GM23338 (cell line): Measurements from ENCODE around the gene ZNRD2. TPM values are rescaled to one million over a fixed set of nuclear protein-coding genes. Genes with fewer than 3 reads are reported as not detected.

ENCODE experiments used
- ATAC-seq: fragments of 200-7000 bp; cut with Tn5 transposase; 3 replicates; pipeline ENCODE4 v1.9.1; 2020
- DNase-seq: peaks from one replicate; pipeline ENCODE4 v3.0.0-alpha.2; 2015; ENCODE audit warnings: low spot score
- H2AFZ ChIP-seq: fragments of 200-600 bp; sonication (generic); 2 replicates; pipeline ENCODE4 v1.8.0; 2016; ENCODE audit warnings: antibody characterized with exemption, mild to moderate bottlenecking, moderate library complexity
- H3F3A ChIP-seq: fragments of 200-600 bp; sonication (generic); replicated peaks from 2 replicates; pipeline ENCODE4 v1.8.0; 2017; ENCODE audit warnings: antibody characterized with exemption, mixed run types, low read depth
- H3K27ac ChIP-seq: fragments of 200-600 bp; sonication (generic); 2 replicates; pipeline ENCODE4 v1.6.1; 2016; ENCODE audit warnings: low read depth
- H3K27me3 ChIP-seq: fragments of 200-600 bp; sonication (generic); 2 replicates; pipeline ENCODE4 v1.8.0; 2016; ENCODE audit warnings: mild to moderate bottlenecking, mixed run types, moderate library complexity; ENCODE audit not compliant: insufficient read depth
- H3K36me3 ChIP-seq: fragments of 200-600 bp; sonication (generic); 2 replicates; pipeline ENCODE4 v1.8.0; 2016; ENCODE audit warnings: mild to moderate bottlenecking; ENCODE audit not compliant: insufficient read depth
- H3K4me1 ChIP-seq: fragments of 200-600 bp; sonication (generic); 2 replicates; pipeline ENCODE4 v1.8.0; 2016; ENCODE audit warnings: mild to moderate bottlenecking, moderate library complexity; ENCODE audit not compliant: insufficient read depth
- H3K4me2 ChIP-seq: fragments of 200-600 bp; sonication (generic); 2 replicates; pipeline ENCODE4 v1.7.1; 2017; ENCODE audit warnings: mixed run types
- H3K4me3 ChIP-seq: fragments of 200-600 bp; sonication (generic); 2 replicates; pipeline ENCODE4 v1.6.1; 2016; ENCODE audit warnings: mixed run types
- H3K79me2 ChIP-seq: fragments of 200-600 bp; sonication (generic); replicated peaks from 2 replicates; pipeline ENCODE4 v1.8.0; 2017; ENCODE audit warnings: mild to moderate bottlenecking; ENCODE audit not compliant: insufficient read depth
- H3K9me2 ChIP-seq: fragments of 200-600 bp; sonication (generic); 2 replicates; pipeline ENCODE4 v1.8.0; 2017; ENCODE audit not compliant: insufficient read depth
- H4K20me1 ChIP-seq: fragments of 200-600 bp; sonication (generic); replicated peaks from 2 replicates; pipeline ENCODE4 v1.8.0; 2017; ENCODE audit warnings: mild to moderate bottlenecking; ENCODE audit not compliant: insufficient read depth
- H3K27ac Mint-ChIP-seq: 2 replicates; pipeline ENCODE4 v1.8.0; 2020; ENCODE audit warnings: inconsistent platforms, mild to moderate bottlenecking, moderate library complexity, mixed read lengths
- H3K27me3 Mint-ChIP-seq: 3 replicates; pipeline ENCODE4 v1.8.0; 2022; ENCODE audit warnings: low read depth, mild to moderate bottlenecking, moderate library complexity, mixed read lengths, inconsistent platforms; ENCODE audit not compliant: insufficient read depth, poor library complexity
- H3K36me3 Mint-ChIP-seq: 3 replicates; pipeline ENCODE4 v1.8.0; 2021; ENCODE audit warnings: low read depth, mild to moderate bottlenecking, inconsistent platforms, moderate library complexity, mixed read lengths
- H3K4me1 Mint-ChIP-seq: 3 replicates; pipeline ENCODE4 v1.8.0; 2020; ENCODE audit warnings: mild to moderate bottlenecking, inconsistent platforms, mixed read lengths
- H3K4me3 Mint-ChIP-seq: 3 replicates; pipeline ENCODE4 v1.8.0; 2021; ENCODE audit warnings: moderate library complexity, mild to moderate bottlenecking, inconsistent platforms, mixed read lengths
- H3K9me3 Mint-ChIP-seq: 3 replicates; pipeline ENCODE4 v1.8.0; 2020; ENCODE audit warnings: moderate library complexity, mild to moderate bottlenecking, inconsistent platforms, mixed read lengths
- CREB1 ChIP-seq: fragments of 250-450 bp; sonication (Bioruptor Pico); IDR thresholded peaks from 2 replicates; pipeline ENCODE4 v1.5.0; 2020; ENCODE audit warnings: low read depth, mild to moderate bottlenecking, moderate library complexity
- EZH2 ChIP-seq: fragments of 200-600 bp; sonication (generic); IDR thresholded peaks from one replicate; pipeline ENCODE4 v1.8.0; 2017; ENCODE audit warnings: antibody characterized with exemption, mild to moderate bottlenecking, low read depth; ENCODE audit not compliant: unreplicated experiment
- EZH2phosphoT487 ChIP-seq: fragments of 200-600 bp; sonication (generic); IDR thresholded peaks from one replicate; pipeline ENCODE4 v1.8.1; 2018; ENCODE audit warnings: antibody characterized with exemption; ENCODE audit not compliant: unreplicated experiment
- JUNB ChIP-seq: IDR thresholded peaks from one replicate; pipeline ENCODE4 v1.6.1; 2016; ENCODE audit warnings: antibody characterized with exemption; ENCODE audit not compliant: unreplicated experiment
- NANOG ChIP-seq: IDR thresholded peaks from 2 replicates; pipeline ENCODE4 v1.6.1; 2016; ENCODE audit warnings: antibody characterized with exemption, borderline replicate concordance
- POLR2AphosphoS5 ChIP-seq: IDR thresholded peaks from 2 replicates; pipeline ENCODE4 v1.6.1; 2016; ENCODE audit warnings: antibody characterized with exemption, low read depth
- STAT1 ChIP-seq: IDR thresholded peaks from one replicate; pipeline ENCODE4 v1.6.1; 2016; ENCODE audit warnings: antibody characterized with exemption; ENCODE audit not compliant: unreplicated experiment
- ZNF114 ChIP-seq: fragments of 250-450 bp; sonication (Bioruptor Pico); IDR thresholded peaks from 2 replicates; pipeline ENCODE4 v1.5.0; 2020; ENCODE audit warnings: mild to moderate bottlenecking, moderate library complexity
- ZNF331 ChIP-seq: fragments of 250-450 bp; sonication (Bioruptor Pico); IDR thresholded peaks from 2 replicates; pipeline ENCODE4 v1.5.0; 2020; ENCODE audit warnings: low read depth, mild to moderate bottlenecking, moderate library complexity
- polyA plus RNA-seq: library from polyadenylated mRNA; unstranded; fragments of >200 nt; fragmentation: Nextera tagmentation; extraction: Ambion mirVana; gene quantifications from 2 replicates; pipeline ENCODE4 v1.2.1, GENCODE V29; 2016
- total RNA-seq: library from RNA; depleted of rRNA; stranded (reverse); fragments of >200 nt; shearing (Covaris generic); gene quantifications from 2 replicates; pipeline ENCODE4 v1.2.3, GENCODE V29; 2014
- TF ChIP-seq, protein P1 (sequence below): IDR thresholded peaks from one replicate; pipeline ENCODE4 v1.6.1; 2018; ENCODE audit warnings: antibody characterized with exemption; ENCODE audit not compliant: unreplicated experiment
- TF ChIP-seq, protein P2 (sequence below): IDR thresholded peaks from 2 replicates; pipeline ENCODE4 v1.6.1; 2016; ENCODE audit warnings: antibody characterized with exemption
- TF ChIP-seq, protein P3 (sequence below): fragments of 250-450 bp; sonication (Bioruptor Pico); IDR thresholded peaks from 2 replicates; pipeline ENCODE4 v1.5.0; 2020; ENCODE audit warnings: mild to moderate bottlenecking, moderate library complexity
- TF ChIP-seq, protein P4 (sequence below), 2 experiments: fragments of 200-600 bp in 1 of 2; sonication (generic) in 1 of 2; conservative IDR thresholded peaks; 2 replicates each; pipeline versions ENCODE4 v1.5.1 to v1.6.1; 2016 to 2017; ENCODE audit warnings: antibody characterized with exemption in 2 of 2, low read depth in 2 of 2, mild to moderate bottlenecking in 2 of 2, moderate library complexity in 1 of 2

Gene ZNRD2
- total and polyA plus RNA-seq, 2 experiments from 2014 or later = 78.6 to 148 TPM

DNA sequence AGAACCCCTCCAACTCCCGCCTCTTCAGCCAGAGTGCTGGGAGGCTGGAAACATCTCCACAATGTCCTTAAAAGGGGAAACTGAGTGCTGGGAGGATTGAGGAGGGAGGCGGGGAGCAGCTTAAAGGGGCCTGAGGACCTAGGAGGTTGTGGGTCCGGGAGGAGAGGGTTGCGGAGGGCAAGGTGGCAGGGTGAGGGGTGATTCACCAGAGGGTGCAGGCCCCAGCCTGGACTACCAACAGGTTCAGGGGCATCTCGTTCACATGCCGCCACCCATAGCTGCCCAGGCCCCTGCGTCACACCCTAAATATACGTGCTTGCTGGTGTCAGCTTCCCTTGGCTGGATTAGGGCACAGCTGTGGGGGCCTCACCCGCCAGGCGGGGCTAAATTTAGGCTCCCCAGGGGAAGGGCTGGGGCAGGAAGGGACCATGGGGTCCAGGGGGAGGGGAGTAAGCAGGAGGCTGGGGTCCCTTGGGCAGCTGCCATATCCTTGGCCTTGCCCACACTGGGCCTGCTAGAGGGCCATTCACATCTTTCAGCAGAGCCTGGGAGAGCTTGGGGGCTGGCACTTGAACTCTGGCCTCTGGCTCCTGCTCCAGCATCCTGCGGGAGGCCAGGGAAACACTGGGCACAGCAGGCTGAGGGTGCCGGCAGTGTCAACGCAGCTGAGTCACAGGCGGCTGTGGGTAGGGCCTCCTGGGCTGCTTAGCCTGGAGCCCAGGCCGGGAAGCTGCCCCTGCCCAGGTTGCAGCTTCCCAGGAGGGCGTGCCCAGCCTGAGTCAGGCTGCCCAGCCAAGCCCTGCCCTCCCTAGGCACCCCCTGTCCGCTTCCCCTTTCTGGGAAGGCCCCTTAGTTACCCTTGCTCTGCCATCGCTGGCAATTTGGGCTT, 6.8 kb downstream of the ZNRD2 start:
- H3K27me3 ChIP-seq = peaks cover 44% of the 10 kb centered on the region
- no peak overlapping the region for H3K4me3 ChIP-seq
- H2AFZ ChIP-seq = no peak overlapping the region
- ATAC-seq (no peak), DNase-seq (no peak)
- H3K4me3 Mint-ChIP-seq = peak overlapping the region; percentile 60
- no peaks in the 10 kb centered on the region for H3K9me2 ChIP-seq
- peaks cover 11% of the 10 kb centered on the region for H3K4me1 ChIP-seq
- peaks cover 41% of the 10 kb centered on the region for H3K27me3 Mint-ChIP-seq
- H3K4me1 Mint-ChIP-seq = peaks cover 29% of the 10 kb centered on the region
- H3K9me3 Mint-ChIP-seq = no peaks in the 10 kb centered on the region
- peak overlapping the region; percentile 82; the same call in 1 of the 2 replicates for H3K4me2 ChIP-seq
- no peaks in the 10 kb centered on the region for H3K36me3 ChIP-seq
- H3K27ac ChIP-seq = no peak overlapping the region
- H3F3A ChIP-seq = peaks cover 20% of the 10 kb centered on the region
- TF ChIP-seq CREB1 (CRISPR knock-in tag) (no peak), NANOG (no peak), EZH2phosphoT487 (no peak), POLR2AphosphoS5 (no peak), ZNF114 (CRISPR knock-in tag) (no peak), EZH2 (no peak), JUNB (no peak), ZNF331 (CRISPR knock-in tag) (no peak), STAT1 (no peak)
- TF ChIP-seq, protein P1, sequence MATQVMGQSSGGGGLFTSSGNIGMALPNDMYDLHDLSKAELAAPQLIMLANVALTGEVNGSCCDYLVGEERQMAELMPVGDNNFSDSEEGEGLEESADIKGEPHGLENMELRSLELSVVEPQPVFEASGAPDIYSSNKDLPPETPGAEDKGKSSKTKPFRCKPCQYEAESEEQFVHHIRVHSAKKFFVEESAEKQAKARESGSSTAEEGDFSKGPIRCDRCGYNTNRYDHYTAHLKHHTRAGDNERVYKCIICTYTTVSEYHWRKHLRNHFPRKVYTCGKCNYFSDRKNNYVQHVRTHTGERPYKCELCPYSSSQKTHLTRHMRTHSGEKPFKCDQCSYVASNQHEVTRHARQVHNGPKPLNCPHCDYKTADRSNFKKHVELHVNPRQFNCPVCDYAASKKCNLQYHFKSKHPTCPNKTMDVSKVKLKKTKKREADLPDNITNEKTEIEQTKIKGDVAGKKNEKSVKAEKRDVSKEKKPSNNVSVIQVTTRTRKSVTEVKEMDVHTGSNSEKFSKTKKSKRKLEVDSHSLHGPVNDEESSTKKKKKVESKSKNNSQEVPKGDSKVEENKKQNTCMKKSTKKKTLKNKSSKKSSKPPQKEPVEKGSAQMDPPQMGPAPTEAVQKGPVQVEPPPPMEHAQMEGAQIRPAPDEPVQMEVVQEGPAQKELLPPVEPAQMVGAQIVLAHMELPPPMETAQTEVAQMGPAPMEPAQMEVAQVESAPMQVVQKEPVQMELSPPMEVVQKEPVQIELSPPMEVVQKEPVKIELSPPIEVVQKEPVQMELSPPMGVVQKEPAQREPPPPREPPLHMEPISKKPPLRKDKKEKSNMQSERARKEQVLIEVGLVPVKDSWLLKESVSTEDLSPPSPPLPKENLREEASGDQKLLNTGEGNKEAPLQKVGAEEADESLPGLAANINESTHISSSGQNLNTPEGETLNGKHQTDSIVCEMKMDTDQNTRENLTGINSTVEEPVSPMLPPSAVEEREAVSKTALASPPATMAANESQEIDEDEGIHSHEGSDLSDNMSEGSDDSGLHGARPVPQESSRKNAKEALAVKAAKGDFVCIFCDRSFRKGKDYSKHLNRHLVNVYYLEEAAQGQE = no peak
- TF ChIP-seq, protein P2, sequence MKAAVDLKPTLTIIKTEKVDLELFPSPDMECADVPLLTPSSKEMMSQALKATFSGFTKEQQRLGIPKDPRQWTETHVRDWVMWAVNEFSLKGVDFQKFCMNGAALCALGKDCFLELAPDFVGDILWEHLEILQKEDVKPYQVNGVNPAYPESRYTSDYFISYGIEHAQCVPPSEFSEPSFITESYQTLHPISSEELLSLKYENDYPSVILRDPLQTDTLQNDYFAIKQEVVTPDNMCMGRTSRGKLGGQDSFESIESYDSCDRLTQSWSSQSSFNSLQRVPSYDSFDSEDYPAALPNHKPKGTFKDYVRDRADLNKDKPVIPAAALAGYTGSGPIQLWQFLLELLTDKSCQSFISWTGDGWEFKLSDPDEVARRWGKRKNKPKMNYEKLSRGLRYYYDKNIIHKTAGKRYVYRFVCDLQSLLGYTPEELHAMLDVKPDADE = no peak
- TF ChIP-seq, protein P3, sequence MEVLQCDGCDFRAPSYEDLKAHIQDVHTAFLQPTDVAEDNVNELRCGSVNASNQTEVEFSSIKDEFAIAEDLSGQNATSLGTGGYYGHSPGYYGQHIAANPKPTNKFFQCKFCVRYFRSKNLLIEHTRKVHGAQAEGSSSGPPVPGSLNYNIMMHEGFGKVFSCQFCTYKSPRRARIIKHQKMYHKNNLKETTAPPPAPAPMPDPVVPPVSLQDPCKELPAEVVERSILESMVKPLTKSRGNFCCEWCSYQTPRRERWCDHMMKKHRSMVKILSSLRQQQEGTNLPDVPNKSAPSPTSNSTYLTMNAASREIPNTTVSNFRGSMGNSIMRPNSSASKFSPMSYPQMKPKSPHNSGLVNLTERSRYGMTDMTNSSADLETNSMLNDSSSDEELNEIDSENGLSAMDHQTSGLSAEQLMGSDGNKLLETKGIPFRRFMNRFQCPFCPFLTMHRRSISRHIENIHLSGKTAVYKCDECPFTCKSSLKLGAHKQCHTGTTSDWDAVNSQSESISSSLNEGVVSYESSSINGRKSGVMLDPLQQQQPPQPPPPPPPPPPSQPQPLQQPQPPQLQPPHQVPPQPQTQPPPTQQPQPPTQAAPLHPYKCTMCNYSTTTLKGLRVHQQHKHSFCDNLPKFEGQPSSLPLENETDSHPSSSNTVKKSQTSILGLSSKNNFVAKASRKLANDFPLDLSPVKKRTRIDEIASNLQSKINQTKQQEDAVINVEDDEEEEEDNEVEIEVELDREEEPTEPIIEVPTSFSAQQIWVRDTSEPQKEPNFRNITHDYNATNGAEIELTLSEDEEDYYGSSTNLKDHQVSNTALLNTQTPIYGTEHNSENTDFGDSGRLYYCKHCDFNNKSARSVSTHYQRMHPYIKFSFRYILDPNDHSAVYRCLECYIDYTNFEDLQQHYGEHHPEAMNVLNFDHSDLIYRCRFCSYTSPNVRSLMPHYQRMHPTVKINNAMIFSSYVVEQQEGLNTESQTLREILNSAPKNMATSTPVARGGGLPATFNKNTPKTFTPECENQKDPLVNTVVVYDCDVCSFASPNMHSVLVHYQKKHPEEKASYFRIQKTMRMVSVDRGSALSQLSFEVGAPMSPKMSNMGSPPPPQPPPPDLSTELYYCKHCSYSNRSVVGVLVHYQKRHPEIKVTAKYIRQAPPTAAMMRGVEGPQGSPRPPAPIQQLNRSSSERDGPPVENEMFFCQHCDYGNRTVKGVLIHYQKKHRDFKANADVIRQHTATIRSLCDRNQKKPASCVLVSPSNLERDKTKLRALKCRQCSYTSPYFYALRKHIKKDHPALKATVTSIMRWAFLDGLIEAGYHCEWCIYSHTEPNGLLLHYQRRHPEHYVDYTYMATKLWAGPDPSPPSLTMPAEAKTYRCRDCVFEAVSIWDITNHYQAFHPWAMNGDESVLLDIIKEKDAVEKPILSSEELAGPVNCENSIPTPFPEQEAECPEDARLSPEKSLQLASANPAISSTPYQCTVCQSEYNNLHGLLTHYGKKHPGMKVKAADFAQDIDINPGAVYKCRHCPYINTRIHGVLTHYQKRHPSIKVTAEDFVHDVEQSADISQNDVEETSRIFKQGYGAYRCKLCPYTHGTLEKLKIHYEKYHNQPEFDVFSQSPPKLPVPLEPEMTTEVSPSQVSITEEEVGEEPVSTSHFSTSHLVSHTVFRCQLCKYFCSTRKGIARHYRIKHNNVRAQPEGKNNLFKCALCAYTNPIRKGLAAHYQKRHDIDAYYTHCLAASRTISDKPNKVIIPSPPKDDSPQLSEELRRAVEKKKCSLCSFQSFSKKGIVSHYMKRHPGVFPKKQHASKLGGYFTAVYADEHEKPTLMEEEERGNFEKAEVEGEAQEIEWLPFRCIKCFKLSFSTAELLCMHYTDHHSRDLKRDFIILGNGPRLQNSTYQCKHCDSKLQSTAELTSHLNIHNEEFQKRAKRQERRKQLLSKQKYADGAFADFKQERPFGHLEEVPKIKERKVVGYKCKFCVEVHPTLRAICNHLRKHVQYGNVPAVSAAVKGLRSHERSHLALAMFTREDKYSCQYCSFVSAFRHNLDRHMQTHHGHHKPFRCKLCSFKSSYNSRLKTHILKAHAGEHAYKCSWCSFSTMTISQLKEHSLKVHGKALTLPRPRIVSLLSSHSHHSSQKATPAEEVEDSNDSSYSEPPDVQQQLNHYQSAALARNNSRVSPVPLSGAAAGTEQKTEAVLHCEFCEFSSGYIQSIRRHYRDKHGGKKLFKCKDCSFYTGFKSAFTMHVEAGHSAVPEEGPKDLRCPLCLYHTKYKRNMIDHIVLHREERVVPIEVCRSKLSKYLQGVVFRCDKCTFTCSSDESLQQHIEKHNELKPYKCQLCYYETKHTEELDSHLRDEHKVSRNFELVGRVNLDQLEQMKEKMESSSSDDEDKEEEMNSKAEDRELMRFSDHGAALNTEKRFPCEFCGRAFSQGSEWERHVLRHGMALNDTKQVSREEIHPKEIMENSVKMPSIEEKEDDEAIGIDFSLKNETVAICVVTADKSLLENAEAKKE (CRISPR knock-in tag) = no peak
- TF ChIP-seq, protein P4, sequence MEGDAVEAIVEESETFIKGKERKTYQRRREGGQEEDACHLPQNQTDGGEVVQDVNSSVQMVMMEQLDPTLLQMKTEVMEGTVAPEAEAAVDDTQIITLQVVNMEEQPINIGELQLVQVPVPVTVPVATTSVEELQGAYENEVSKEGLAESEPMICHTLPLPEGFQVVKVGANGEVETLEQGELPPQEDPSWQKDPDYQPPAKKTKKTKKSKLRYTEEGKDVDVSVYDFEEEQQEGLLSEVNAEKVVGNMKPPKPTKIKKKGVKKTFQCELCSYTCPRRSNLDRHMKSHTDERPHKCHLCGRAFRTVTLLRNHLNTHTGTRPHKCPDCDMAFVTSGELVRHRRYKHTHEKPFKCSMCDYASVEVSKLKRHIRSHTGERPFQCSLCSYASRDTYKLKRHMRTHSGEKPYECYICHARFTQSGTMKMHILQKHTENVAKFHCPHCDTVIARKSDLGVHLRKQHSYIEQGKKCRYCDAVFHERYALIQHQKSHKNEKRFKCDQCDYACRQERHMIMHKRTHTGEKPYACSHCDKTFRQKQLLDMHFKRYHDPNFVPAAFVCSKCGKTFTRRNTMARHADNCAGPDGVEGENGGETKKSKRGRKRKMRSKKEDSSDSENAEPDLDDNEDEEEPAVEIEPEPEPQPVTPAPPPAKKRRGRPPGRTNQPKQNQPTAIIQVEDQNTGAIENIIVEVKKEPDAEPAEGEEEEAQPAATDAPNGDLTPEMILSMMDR (conservative IDR thresholded peaks at IDR 0.05; ENCODE audit: low read depth in 2 of 2) = no peak
- H3K36me3 Mint-ChIP-seq = peaks cover 9% of the 10 kb centered on the region
- peaks cover 4% of the 10 kb centered on the region; the same call in 1 of the 2 replicates for H4K20me1 ChIP-seq
- H3K27ac Mint-ChIP-seq = no peak overlapping the region
- H3K79me2 ChIP-seq = no peaks in the 10 kb centered on the region
